K562 (cell line): ENCODE measurements around the gene CCSAP. TPM values are rescaled to one million over a fixed set of nuclear protein-coding genes. Genes with fewer than 3 reads are reported as not detected.

Experiments used
- BRF1 ChIP-seq: IDR thresholded peaks from 3 replicates; pipeline ENCODE4 v1.6.1; 2011; ENCODE audit warnings: borderline replicate concordance, mild to moderate bottlenecking; ENCODE audit not compliant: insufficient read length; ENCODE audit errors: extremely low read depth
- CEBPG ChIP-seq, 3 experiments: fragments of 200-800 bp in 1 of 3; sonication (Bioruptor generic) in 1 of 3; sonication (generic) in 1 of 3; formaldehyde crosslinking in 1 of 3; IDR thresholded peaks in 2 of 3; conservative IDR thresholded peaks in 1 of 3; 2 replicates each; pipeline versions ENCODE4 v1.6.1 to v1.8.0; 2016 to 2022; ENCODE audit warnings: missing compliant biosample characterization in 2 of 3, missing genetic modification characterization in 2 of 3, mild to moderate bottlenecking in 1 of 3, missing genetic modification reagents in 1 of 3
- COPS2 ChIP-seq: fragments of 450-650 bp; conservative IDR thresholded peaks from 2 replicates; pipeline ENCODE4 v1.6.1; 2016; ENCODE audit warnings: mild to moderate bottlenecking, moderate library complexity
- CREM ChIP-seq: IDR thresholded peaks from 2 replicates; pipeline ENCODE4 v1.6.1; 2014; ENCODE audit warnings: antibody characterized with exemption, low read depth
- DNMT1 ChIP-seq: fragments of 450-650 bp; IDR thresholded peaks from 2 replicates; pipeline ENCODE4 v1.6.1; 2016; ENCODE audit warnings: antibody characterized with exemption, mild to moderate bottlenecking
- EP400 ChIP-seq: fragments of 450-650 bp; IDR thresholded peaks from 2 replicates; pipeline ENCODE4 v1.6.1; 2017; ENCODE audit warnings: antibody characterized with exemption, mild to moderate bottlenecking, moderate library complexity
- HMG20B ChIP-seq: fragments of 250-450 bp; sonication (Bioruptor Pico); IDR thresholded peaks from 2 replicates; pipeline ENCODE4 v1.5.0; 2021; ENCODE audit warnings: mild to moderate bottlenecking
- HSF4 ChIP-seq: fragments of 250-450 bp; sonication (Bioruptor Pico); IDR thresholded peaks from 2 replicates; pipeline ENCODE4 v2.1.2; 2022; ENCODE audit warnings: mild to moderate bottlenecking, moderate library complexity, borderline replicate concordance
- KLF1 ChIP-seq: fragments of 450-650 bp; IDR thresholded peaks from 2 replicates; pipeline ENCODE4 v1.6.1; 2016; ENCODE audit warnings: missing genetic modification characterization, missing compliant biosample characterization
- NRF1 ChIP-seq, 2 experiments: fragments of 450-650 bp; IDR thresholded peaks in 1 of 2; conservative IDR thresholded peaks in 1 of 2; 2 replicates each; pipeline ENCODE4 v1.6.1; 2014; ENCODE audit warnings: mild to moderate bottlenecking in 2 of 2
- SMARCE1 ChIP-seq: fragments of 450-650 bp; IDR thresholded peaks from 2 replicates; pipeline ENCODE4 v1.7.1; 2016; ENCODE audit warnings: mild to moderate bottlenecking
- SNRNP70 ChIP-seq: fragments of 200-400 bp; formaldehyde crosslinking; optimal IDR thresholded peaks from 2 replicates; pipeline ENCODE3; 2017; ENCODE audit warnings: low read depth, low read length
- ZC3H4 ChIP-seq: sonication (generic); formaldehyde crosslinking; IDR thresholded peaks from 2 replicates; pipeline ENCODE4 v1.9.0; 2021; ENCODE audit warnings: missing genetic modification reagents, borderline replicate concordance
- ZNF239 ChIP-seq: fragments of 250-450 bp; sonication (Bioruptor Pico); IDR thresholded peaks from 2 replicates; pipeline ENCODE4 v1.4.0; 2020; ENCODE audit warnings: mild to moderate bottlenecking
- ZNF668 ChIP-seq: fragments of 250-450 bp; sonication (Bioruptor Pico); IDR thresholded peaks from 2 replicates; pipeline ENCODE4 v1.8.0; 2022; ENCODE audit warnings: mild to moderate bottlenecking, inconsistent platforms
- polyA plus RNA-seq, 8 experiments: library from polyadenylated mRNA; depleted of rRNA in 4 of 8; stranded (reverse) in 5 of 8; unstranded in 3 of 8; fragments of >200 nt; fragmentation: Nextera tagmentation in 2 of 8; fragmentation: Illumina TruSeq in 1 of 8; extraction: Ambion mirVana in 2 of 8; extraction: Trizol in 1 of 8; gene quantifications; 2 replicates each; pipeline versions ENCODE4 v1.2.1 to v1.2.3, GENCODE V29; 2011 to 2014; ENCODE audit warnings: inconsistent platforms in 1 of 8, missing spikeins in 1 of 8
- total RNA-seq, 7 experiments: library from RNA; depleted of rRNA in 6 of 7; stranded (reverse); fragments of >200 nt in 6 of 7; fragmentation: Illumina TruSeq in 2 of 7; extraction: Trizol in 2 of 7; gene quantifications; 2 replicates each; pipeline versions ENCODE4 v1.2.1 to v1.2.3, GENCODE V29; 2011 to 2021; ENCODE audit warnings: low replicate concordance in 1 of 7
- TF ChIP-seq, protein P1 (sequence below), 2 experiments: fragments of 150-350 bp in 1 of 2; IDR thresholded peaks; 2 replicates each; pipeline ENCODE4 v1.6.1; 2012 to 2016; ENCODE audit warnings: low read depth in 2 of 2, low read length in 2 of 2, mild to moderate bottlenecking in 1 of 2, moderate library complexity in 1 of 2
- TF ChIP-seq, protein P2 (sequence below): sonication (generic); formaldehyde crosslinking; IDR thresholded peaks from 2 replicates; pipeline ENCODE4 v1.8.0; 2022; ENCODE audit warnings: mild to moderate bottlenecking, missing genetic modification reagents
- TF ChIP-seq, protein P3 (sequence below): IDR thresholded peaks from 3 replicates; pipeline ENCODE4 v1.6.1; 2011; ENCODE audit warnings: borderline replicate concordance, mild to moderate bottlenecking, moderate library complexity; ENCODE audit not compliant: insufficient read length; ENCODE audit errors: extremely low read depth
- TF ChIP-seq, protein P4 (sequence below): fragments of 200-400 bp; formaldehyde crosslinking; IDR thresholded peaks from 2 replicates; pipeline ENCODE4 v1.6.1; 2017; ENCODE audit warnings: mild to moderate bottlenecking, low read depth, low read length, moderate library complexity

Gene CCSAP
- total and polyA plus RNA-seq, 9 of the 15 experiments (the other 6 are each of a cell fraction or from before 2014, with no cell fraction given) = 3.6 to 15.9 (median 9.5) TPM

DNA sequence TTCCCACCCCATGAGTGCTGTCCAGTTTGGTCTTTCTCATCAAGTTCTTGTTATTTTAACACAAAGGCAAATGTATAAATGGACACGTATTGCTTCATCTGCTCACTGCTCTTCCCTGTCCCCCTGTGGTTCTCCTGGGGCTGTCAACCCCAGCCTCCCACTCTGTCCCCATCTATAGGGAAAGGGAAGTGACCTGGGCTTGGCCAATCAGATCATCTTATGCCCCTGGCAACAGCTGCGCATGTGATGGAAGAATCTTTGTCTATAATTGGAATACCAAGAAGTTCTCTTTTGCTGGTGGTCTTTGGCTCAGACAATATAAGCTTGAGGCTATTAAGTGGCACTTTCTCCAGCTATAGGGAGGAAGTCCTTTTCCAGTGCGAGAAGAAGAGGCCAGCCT, 4.7 kb upstream of the CCSAP start (continued):
- TF ChIP-seq, protein P1, sequence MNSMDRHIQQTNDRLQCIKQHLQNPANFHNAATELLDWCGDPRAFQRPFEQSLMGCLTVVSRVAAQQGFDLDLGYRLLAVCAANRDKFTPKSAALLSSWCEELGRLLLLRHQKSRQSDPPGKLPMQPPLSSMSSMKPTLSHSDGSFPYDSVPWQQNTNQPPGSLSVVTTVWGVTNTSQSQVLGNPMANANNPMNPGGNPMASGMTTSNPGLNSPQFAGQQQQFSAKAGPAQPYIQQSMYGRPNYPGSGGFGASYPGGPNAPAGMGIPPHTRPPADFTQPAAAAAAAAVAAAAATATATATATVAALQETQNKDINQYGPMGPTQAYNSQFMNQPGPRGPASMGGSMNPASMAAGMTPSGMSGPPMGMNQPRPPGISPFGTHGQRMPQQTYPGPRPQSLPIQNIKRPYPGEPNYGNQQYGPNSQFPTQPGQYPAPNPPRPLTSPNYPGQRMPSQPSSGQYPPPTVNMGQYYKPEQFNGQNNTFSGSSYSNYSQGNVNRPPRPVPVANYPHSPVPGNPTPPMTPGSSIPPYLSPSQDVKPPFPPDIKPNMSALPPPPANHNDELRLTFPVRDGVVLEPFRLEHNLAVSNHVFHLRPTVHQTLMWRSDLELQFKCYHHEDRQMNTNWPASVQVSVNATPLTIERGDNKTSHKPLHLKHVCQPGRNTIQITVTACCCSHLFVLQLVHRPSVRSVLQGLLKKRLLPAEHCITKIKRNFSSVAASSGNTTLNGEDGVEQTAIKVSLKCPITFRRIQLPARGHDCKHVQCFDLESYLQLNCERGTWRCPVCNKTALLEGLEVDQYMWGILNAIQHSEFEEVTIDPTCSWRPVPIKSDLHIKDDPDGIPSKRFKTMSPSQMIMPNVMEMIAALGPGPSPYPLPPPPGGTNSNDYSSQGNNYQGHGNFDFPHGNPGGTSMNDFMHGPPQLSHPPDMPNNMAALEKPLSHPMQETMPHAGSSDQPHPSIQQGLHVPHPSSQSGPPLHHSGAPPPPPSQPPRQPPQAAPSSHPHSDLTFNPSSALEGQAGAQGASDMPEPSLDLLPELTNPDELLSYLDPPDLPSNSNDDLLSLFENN (IDR thresholded peaks at IDR 0.05; ENCODE audit: low read depth in 2 of 2, low read length in 2 of 2) = no peak
- TF ChIP-seq EP400 (no peak), CEBPG (CRISPR knock-in tag; IDR thresholded peaks at IDR 0.05) (peak; percentile 30; the same call in 1 of the 2 replicates), CEBPG (tag; conservative IDR thresholded peaks at IDR 0.05 in 1 of 2, IDR thresholded peaks at IDR 0.05 in 1 of 2) (no peak), ZNF239 (CRISPR knock-in tag) (no peak), ZNF668 (no peak), NRF1 (conservative IDR thresholded peaks at IDR 0.05 in 1 of 2, IDR thresholded peaks at IDR 0.05 in 1 of 2) (peak; percentile 82 to 84), SNRNP70 (no peak), HSF4 (CRISPR knock-in tag) (no peak), SMARCE1 (no peak), BRF1 (no peak), COPS2 (no peak), ZC3H4 (CRISPR knock-in tag) (no peak), KLF1 (tag) (no peak), CREM (0 out of 2 replicates have a peak, but pooled peaks have one; percentile 8), HMG20B (CRISPR knock-in tag) (no peak), DNMT1 (no peak)
- TF ChIP-seq, protein P2, sequence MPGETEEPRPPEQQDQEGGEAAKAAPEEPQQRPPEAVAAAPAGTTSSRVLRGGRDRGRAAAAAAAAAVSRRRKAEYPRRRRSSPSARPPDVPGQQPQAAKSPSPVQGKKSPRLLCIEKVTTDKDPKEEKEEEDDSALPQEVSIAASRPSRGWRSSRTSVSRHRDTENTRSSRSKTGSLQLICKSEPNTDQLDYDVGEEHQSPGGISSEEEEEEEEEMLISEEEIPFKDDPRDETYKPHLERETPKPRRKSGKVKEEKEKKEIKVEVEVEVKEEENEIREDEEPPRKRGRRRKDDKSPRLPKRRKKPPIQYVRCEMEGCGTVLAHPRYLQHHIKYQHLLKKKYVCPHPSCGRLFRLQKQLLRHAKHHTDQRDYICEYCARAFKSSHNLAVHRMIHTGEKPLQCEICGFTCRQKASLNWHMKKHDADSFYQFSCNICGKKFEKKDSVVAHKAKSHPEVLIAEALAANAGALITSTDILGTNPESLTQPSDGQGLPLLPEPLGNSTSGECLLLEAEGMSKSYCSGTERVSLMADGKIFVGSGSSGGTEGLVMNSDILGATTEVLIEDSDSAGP (CRISPR knock-in tag) = no peak
- TF ChIP-seq, protein P3, sequence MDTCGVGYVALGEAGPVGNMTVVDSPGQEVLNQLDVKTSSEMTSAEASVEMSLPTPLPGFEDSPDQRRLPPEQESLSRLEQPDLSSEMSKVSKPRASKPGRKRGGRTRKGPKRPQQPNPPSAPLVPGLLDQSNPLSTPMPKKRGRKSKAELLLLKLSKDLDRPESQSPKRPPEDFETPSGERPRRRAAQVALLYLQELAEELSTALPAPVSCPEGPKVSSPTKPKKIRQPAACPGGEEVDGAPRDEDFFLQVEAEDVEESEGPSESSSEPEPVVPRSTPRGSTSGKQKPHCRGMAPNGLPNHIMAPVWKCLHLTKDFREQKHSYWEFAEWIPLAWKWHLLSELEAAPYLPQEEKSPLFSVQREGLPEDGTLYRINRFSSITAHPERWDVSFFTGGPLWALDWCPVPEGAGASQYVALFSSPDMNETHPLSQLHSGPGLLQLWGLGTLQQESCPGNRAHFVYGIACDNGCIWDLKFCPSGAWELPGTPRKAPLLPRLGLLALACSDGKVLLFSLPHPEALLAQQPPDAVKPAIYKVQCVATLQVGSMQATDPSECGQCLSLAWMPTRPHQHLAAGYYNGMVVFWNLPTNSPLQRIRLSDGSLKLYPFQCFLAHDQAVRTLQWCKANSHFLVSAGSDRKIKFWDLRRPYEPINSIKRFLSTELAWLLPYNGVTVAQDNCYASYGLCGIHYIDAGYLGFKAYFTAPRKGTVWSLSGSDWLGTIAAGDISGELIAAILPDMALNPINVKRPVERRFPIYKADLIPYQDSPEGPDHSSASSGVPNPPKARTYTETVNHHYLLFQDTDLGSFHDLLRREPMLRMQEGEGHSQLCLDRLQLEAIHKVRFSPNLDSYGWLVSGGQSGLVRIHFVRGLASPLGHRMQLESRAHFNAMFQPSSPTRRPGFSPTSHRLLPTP = no peak
- TF ChIP-seq, protein P4, sequence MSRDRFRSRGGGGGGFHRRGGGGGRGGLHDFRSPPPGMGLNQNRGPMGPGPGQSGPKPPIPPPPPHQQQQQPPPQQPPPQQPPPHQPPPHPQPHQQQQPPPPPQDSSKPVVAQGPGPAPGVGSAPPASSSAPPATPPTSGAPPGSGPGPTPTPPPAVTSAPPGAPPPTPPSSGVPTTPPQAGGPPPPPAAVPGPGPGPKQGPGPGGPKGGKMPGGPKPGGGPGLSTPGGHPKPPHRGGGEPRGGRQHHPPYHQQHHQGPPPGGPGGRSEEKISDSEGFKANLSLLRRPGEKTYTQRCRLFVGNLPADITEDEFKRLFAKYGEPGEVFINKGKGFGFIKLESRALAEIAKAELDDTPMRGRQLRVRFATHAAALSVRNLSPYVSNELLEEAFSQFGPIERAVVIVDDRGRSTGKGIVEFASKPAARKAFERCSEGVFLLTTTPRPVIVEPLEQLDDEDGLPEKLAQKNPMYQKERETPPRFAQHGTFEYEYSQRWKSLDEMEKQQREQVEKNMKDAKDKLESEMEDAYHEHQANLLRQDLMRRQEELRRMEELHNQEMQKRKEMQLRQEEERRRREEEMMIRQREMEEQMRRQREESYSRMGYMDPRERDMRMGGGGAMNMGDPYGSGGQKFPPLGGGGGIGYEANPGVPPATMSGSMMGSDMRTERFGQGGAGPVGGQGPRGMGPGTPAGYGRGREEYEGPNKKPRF = no peak
